GM19240 (cell line): ENCODE results near the gene PLPPR2.
"Not testable (repeated sequence)": the region's sequence is repeated elsewhere in the genome, so short reads cannot be mapped to it uniquely, and the experiment has no call there.

Experiments used
- DNase-seq: peaks from one replicate; pipeline ENCODE4 v3.0.0; 2011; ENCODE audit warnings: low spot score; ENCODE audit not compliant: insufficient read length

Gene PLPPR2

GRCh38 chr19:11355160-11356073, at the start of gene PLPPR2:
Gene PLPPR2, plus strand, starts transcription at chr19:11355432. Its CDS starts 2,242 bp downstream, at chr19:11357674.
- DNase-seq = peak; percentile 80

- no peak for DNase-seq
These were observed 48.9 kb upstream of the PLPPR2 start for GRCh38 chr19:11306337-11306736.

GRCh38 chr19:11320278-11320995, 34.8 kb upstream of the PLPPR2 start:
- DNase-seq = not testable (repeated sequence)

GRCh38 chr19:11321191-11322126, 33.8 kb upstream of the PLPPR2 start:
- DNase-seq = no peak

GRCh38 chr19:11322269-11323024, 32.8 kb upstream of the PLPPR2 start:
- no peak for DNase-seq

- DNase-seq = no peak
These were observed 31.6 kb upstream of the PLPPR2 start for GRCh38 chr19:11323601-11324078.

GRCh38 chr19:11324079-11324661, 31.1 kb upstream of the PLPPR2 start:
- no peak for DNase-seq

GRCh38 chr19:11324748-11325389, 30.4 kb upstream of the PLPPR2 start:
- DNase-seq = no peak

- DNase-seq = no peak
These were observed 29.7 kb upstream of the PLPPR2 start for GRCh38 chr19:11325544-11325943.

GRCh38 chr19:11330127-11330526, 25.1 kb upstream of the PLPPR2 start:
- no peak for DNase-seq

- no peak for DNase-seq
These were observed 23.7 kb upstream of the PLPPR2 start for GRCh38 chr19:11331502-11331901.

GRCh38 chr19:11332822-11333221, 22.4 kb upstream of the PLPPR2 start:
- no peak for DNase-seq

GRCh38 chr19:11333838-11334237, 21.4 kb upstream of the PLPPR2 start:
- DNase-seq = not testable (repeated sequence)

GRCh38 chr19:11335449-11336146, 19.6 kb upstream of the PLPPR2 start:
- DNase-seq = no peak

GRCh38 chr19:11337080-11337479, 18.2 kb upstream of the PLPPR2 start:
- DNase-seq = no peak

GRCh38 chr19:11338121-11338520, 17.1 kb upstream of the PLPPR2 start:
- DNase-seq = no peak

GRCh38 chr19:11338569-11339253, 16.5 kb upstream of the PLPPR2 start:
- DNase-seq = no peak
